SIG-M5 treated with dmso at 0.1 percent for 504 hours (cell line): ENCODE measurements around the gene PP2D1.
"Not testable (repeated sequence)": the region's sequence is repeated elsewhere in the genome, so short reads cannot be mapped to it uniquely, and the experiment has no call there.

ENCODE experiments used
- DNase-seq: peaks from one replicate; lab custom pipeline; 2025; ENCODE audit not compliant: unreplicated experiment; lab: John Stamatoyannopoulos, UW

The PP2D1 gene

GRCh38 chr3:20012164-20012563 is at the start of gene PP2D1:
Gene PP2D1, minus strand, starts transcription at chr3:20012264. Its CDS starts 192 bp downstream, at chr3:20012072.
- DNase-seq, result no peak

- DNase-seq, result peak; percentile 82
Observed at GRCh38 chr3:20060974-20061685, 49.1 kb upstream of the PP2D1 start.

- no peak for DNase-seq
Observed at GRCh38 chr3:20059929-20060328, 47.9 kb upstream of the PP2D1 start.

- DNase-seq, result no peak
Observed at GRCh38 chr3:20057612-20058180, 45.6 kb upstream of the PP2D1 start.

- DNase-seq, result peak; percentile 41
Observed at GRCh38 chr3:20056725-20057611, 44.9 kb upstream of the PP2D1 start.

GRCh38 chr3:20055842-20056241 is 43.8 kb upstream of the PP2D1 start:
- DNase-seq, result no peak

GRCh38 chr3:20055020-20055775 is 43.1 kb upstream of the PP2D1 start:
- DNase-seq, result no peak

GRCh38 chr3:20054549-20054987 is 42.5 kb upstream of the PP2D1 start:
- DNase-seq, result peak; percentile 84

- no peak for DNase-seq
Observed at GRCh38 chr3:20052851-20053250, 40.8 kb upstream of the PP2D1 start.

- DNase-seq, result no peak
Observed at GRCh38 chr3:20051123-20051806, 39.2 kb upstream of the PP2D1 start.

- no peak for DNase-seq
Observed at GRCh38 chr3:20047976-20048883, 36.2 kb upstream of the PP2D1 start.

GRCh38 chr3:20047341-20047779 is 35.3 kb upstream of the PP2D1 start:
- no peak for DNase-seq

- DNase-seq, result no peak
Observed at GRCh38 chr3:20046556-20046955, 34.5 kb upstream of the PP2D1 start.

- not testable (repeated sequence) for DNase-seq
Observed at GRCh38 chr3:20045141-20045540, 33.1 kb upstream of the PP2D1 start.

GRCh38 chr3:20043825-20044224 is 31.8 kb upstream of the PP2D1 start:
- DNase-seq, result no peak

- no peak for DNase-seq
Observed at GRCh38 chr3:20043396-20043795, 31.3 kb upstream of the PP2D1 start.

GRCh38 chr3:20042331-20042730 is 30.3 kb upstream of the PP2D1 start:
- DNase-seq, result no peak

GRCh38 chr3:20041197-20041780 is 29.2 kb upstream of the PP2D1 start:
- DNase-seq, result peak; percentile 82
